HG03280 (cell line): Measurements from ENCODE around the gene PLCB1.

ENCODE experiments used
- ATAC-seq: cut with Tn5 transposase; IDR thresholded peaks from one replicate; pipeline ENCODE4 v1.9.1; 2021; ENCODE audit warnings: mild to moderate bottlenecking, moderate library complexity; ENCODE audit not compliant: unreplicated experiment

Gene PLCB1

DNA sequence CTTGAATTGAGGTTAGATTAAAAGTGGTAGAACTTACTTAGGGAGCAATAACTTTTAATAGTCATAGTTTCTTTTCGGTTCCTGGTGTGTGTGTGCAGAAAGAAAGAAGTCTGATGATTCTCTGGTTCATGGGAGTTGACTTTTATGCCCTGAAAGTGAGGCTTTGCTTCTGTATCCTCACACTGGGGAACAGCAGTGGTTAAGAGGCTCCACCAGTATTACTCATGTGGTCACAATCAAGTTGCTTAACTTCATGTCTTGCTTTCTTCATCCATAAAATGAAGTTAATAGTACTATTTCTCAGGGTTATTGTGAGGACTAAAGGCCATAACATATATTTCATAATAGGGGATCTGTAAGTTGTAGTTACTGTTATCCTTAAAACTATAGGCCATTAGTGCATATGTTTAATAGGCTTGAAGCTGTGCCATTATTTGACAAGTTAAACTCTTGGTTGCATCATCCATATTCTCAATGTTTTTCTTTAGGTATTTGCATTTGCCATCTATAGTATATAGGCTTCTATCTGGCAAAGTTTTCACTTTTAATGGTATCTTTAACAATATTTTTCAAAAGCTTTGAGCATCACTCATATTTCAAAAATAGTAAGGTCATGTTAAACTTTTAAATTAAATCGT is 262.4 kb downstream of the PLCB1 start:
- ATAC-seq = peak; percentile 80

DNA sequence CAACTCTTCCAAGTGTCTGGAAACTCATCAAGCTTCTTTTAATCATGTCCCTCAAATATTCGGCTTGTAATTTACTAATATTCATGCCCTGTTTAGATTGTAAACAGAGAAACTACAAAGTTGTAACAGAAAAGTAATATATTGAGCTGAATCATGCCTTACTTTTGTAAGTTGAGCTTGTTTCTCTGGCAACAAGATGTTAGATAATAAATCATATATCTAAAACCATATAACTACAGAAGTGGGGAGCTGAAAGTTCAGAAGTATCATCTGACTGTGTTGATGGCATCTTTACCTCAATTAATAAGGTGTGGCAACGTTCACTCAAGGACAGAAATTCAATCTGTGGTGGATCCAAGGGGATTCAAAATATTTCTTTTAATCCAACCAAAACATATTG is 263.9 kb downstream of the PLCB1 start:
- no peak for ATAC-seq

DNA sequence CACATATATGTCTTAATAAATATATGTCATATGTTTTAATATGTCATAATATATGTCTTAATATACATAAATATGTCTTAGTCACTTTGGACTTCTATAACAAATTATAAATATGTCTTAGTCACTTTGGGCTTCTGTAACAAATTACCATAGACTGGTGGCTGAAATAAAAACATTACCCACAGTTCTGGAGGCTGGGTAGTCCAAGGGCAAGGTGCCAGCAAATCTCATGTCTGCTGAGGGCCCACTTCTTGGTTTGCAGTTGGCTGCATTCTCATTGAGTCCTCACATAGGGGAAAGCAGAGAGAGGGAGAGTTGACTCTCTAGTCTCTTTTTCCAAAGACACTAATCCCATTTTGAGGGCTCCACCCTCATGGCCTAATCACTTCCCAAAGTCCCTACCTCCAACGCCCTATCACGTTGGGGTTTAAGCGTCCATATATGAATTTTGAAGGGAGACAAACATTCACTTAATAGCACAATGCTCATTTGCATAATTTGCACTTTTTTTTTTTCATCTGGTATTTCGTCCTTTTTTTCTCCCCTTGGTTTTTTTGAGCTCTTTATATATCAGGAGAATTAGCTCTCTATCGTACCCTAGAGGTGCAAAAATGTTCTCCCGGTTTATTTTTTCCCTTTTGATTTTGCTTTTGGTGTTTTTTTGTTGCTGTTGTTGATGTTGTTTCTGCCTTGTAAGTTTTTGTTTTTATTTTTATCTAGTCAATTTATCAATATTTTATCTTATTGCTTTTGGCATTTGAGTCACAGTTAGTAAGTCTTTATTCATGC is 266.4 kb downstream of the PLCB1 start:
- ATAC-seq = no peak

DNA sequence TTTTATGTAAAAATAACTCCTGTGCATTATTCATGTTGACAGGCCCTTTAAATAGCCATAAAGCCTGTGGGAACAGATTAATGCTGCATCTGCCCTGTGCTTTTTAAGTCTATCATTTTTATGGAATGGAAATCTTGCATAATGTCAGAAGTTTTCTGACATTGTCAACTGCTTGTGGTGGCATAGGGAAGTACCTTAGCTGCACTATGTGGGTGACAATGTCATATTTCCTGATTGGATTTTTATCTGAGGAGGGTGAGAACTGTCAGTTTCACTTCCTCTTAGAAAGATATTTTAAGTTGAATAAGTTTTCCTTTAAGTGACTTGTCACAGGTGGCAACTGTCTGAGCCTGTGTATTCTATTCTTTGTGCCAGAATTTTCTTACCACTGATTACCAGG is 267.9 kb downstream of the PLCB1 start:
- peak; percentile 96 for ATAC-seq

DNA sequence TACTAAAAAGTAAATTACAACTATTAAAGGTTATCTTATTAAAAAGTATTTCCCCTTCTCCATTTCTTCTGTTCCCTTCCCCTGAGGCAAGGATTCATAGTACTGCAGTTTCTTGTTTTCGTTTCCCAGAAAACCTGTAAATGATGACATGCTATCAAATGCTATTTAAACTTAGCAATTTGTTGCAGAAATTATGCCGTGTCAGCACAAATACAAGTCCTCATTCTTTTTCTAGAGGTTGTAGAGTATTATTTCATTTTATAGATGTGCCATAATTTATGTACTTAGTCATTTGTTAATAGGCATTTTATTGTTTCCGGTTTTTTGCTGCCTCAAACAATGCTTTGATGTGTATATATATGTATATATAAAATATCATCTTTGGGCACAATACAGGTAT is 268.4 kb downstream of the PLCB1 start:
- ATAC-seq = no peak

DNA sequence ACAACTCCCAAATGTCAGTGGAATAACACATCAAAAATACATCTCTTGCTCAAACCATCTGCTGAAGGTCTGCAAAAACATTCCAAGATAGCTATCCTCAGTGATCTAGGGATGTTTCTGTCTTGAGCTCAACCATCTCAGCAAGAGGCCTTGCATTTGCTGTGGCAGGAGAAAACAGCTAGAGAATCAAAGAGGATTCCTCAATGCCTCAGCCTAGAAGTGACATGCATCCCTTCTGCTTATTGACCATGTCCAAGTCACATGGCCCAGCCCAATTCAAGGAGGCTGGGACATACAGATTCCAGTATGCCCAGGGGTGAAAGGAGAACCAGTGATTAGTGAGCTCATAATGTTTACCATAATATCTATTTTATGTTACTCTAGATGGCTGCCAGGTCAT is 269.5 kb downstream of the PLCB1 start:
- no peak for ATAC-seq

DNA sequence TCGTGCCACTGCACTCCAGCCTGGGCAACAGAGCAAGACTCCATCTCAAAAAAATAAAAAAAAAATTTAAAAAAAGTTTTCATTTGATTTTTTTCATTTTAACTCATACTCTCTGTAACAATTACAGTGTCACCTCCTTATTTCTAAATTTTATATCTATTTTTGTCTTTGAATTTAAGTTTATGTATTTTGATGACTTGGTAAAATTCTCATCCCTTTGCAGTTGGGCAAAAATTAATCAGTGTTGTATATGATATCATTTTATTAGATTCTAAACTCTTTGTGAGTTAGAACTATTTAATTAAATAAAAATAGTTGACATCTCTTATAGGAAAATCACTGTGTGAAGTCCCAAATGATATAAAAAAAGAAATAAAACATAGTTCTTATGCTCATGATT is 270.7 kb downstream of the PLCB1 start:
- no peak for ATAC-seq

DNA sequence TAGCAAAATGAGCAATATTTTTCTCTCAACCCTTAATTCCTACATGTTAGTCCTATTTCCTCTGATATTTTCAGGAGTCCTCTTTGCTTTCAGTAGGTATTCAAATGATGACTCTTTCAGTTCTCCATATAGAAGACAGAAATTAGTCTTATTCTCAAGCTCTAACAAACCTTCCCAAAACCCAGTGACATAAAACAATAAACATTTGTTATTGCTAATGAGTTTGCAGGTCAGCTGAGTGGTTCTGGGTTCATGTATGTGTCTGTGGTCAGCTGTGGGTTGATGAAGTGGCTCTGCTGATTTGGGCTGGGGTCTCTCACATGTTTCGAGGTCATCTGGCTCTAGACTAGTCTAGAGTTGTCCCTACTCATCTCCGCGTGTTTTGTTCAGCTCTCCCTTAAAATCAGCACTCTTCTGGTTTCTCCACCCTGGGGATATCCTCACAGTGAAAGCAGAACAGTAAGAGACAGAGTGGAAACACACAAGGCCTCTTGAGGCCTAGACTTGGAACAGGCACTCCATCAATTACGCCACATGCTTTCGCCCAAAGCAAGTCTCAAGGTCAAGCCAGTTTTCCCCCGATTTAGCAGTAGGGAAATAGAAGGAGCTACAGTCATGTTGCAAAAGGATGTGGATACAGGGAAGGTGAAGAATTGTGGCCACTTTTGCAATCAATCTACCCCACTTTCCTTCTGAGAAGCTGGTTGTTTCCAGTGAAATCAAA is 273.0 kb downstream of the PLCB1 start:
- no peak for ATAC-seq

DNA sequence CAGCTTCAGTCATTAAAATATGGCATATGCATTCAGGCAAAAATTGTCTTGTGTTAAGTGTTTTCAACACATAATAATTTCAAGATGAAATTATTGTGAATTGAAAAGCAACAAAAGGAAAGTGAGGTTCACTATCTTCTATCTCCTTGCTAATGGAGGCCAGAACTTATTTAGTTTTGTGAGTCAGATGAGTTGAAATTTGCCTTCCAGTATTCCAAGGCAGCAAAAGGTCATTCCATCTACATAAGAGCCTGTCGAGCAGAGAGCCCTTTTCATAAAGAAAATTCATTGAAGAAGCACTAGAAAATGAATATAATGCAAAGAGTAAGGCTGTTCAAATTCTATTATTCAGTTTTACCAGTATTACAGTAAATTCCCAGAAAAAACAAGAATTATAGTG is 274.3 kb downstream of the PLCB1 start:
- no peak for ATAC-seq

DNA sequence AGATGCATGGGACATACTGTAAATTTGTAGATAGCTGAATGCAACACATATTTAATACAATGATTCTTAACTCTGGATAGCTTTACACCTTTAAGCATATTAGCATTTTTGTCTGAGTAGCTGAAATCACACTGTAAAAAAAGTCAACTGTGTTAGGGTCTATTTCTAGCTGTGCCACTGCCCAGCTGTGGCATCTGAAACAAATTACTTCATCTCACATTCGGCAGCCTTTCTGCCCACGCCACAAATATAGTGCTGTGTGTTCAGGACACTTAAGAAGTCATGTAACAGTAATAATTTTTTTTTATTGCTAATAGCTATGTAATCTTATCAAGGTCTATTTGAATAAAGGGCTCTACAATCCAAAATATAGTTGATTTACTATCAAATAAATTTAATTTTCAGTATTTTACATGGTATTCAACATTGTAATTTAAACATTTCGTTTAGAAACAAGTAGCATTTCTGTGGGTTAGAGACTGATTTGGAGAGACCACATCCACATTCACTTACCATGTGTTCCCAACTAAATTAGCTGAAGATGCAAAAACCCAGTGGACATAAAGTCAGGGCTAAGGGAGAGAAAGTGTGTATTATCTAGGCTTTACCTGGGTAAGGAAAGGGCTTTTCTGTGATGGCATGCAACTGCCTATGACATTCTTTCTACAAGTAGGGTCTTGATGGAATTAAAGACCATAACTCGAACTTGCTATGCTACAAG is 276.7 kb downstream of the PLCB1 start:
- no peak for ATAC-seq

DNA sequence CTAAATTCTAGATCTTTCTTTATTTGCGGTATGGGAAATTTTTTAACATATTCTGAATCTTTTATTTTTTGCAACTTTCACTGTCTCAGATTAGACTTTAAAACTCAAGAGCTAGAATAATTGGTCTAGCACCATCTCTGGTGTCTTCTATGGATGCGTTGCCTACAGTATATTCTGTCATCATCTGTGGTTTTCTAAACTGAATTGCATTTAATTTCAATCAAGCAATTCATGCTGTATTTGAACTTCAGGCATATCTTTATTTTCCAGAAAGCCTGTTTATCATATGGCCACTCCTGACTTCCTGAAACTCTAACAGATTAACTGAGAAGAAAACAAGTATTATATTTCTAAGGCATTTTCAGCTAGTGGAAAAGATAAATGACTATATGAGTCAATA is 281.6 kb downstream of the PLCB1 start:
- no peak for ATAC-seq

DNA sequence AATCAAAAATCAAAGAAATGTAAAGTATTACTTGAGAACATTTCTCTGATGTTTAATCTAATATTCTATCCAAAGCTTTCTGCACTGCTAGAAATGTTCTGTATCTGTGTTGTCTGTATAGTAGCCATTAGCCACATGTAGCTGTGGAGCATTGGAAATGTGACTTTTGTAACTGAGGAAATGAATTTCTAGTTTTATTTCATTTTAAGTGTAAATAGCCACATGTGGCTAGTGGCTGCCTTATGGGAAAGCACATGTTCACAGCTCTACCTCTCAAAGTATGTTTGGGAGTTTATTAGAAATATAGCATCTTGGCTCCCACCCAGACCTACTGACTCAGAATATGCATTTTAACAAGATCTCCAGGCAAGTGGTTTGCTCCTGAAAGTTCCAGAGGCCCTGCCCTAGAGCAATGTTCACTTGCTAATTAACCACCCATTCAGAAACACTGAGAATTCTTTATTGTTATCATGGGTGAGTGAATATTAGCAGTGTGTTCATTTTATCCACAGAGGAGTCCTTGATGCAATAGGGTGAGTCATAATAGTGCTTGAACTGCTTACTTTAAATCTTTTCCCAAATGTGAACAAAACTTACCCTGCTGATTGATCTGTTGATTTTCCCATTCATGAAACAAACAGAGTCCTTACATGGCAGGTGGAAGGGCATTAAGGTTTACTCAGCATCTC is 282.7 kb downstream of the PLCB1 start:
- no peak for ATAC-seq

DNA sequence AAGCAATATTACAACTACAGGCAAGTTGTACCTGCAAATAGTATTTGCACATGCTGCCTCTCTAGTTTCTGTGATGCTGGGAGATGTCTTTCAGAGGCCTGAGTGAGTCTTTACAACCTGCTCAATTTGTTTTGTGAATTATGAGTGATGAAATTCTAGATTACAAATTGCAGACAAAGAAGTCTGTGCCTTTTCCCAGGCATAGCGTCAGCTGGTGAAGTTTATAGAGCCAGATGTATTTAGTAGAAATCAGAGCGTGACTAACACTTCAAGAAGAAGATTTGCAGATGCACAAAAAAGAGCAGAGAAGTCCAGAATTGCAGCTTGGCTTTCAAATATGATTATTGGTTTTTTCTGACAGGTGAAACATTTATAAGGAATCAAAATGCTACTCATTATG is 289.9 kb downstream of the PLCB1 start:
- no peak for ATAC-seq

DNA sequence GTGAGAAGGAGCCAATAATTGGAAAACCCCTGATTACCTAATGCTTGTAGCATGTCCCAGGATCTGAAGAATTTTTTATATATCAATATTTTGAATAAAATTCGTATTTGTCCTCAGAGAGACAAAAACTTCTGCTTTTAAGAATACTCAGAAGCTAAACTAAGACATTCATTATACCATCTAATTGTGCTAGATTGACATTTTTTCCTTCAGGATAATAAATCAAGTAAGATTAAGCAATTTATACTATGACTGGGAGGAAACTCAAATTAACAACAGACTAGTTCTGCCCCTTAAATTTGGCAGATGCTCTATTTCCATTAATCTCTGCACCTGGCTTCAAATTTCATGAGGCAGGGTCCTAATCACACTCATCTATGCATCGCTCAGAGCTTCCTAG is 291.4 kb downstream of the PLCB1 start:
- no peak for ATAC-seq

DNA sequence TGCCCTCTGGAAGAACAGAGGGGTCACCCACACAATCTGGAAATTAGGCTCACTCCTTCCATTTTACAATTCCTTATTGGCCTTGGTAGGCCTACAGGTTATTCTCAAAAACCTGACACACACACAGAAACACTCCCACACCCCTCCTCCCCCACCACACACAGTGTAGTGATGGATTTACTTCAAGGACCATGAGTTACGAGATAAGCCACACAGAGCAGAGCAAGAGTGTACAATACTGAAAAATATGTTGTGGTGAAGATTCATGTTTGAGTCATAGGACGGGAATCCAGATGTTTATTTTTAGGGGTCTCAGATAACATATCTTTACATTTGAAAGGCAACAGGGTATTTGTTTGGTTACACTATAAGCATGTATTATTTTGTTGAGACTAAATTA is 291.9 kb downstream of the PLCB1 start:
- no peak for ATAC-seq

DNA sequence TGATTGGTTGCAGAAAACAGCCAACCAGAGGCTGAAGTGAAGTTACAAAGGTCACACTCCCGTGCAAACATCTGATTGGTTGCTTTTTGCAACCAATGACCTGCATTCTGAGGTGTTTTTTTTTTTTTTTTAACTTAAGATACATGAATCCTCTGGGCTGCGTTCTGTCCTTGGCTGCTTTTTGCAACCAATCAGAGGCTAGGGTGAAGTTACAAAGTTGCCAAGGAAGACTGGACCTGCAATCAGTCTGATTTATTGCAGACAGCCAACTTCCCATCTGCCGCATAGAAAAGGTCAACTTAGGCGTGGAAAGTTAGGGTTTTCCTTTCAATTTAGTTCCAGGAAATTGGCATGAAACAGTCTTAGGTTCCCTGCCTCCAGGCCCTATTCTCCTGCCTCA is 292.9 kb downstream of the PLCB1 start:
- ATAC-seq = no peak

DNA sequence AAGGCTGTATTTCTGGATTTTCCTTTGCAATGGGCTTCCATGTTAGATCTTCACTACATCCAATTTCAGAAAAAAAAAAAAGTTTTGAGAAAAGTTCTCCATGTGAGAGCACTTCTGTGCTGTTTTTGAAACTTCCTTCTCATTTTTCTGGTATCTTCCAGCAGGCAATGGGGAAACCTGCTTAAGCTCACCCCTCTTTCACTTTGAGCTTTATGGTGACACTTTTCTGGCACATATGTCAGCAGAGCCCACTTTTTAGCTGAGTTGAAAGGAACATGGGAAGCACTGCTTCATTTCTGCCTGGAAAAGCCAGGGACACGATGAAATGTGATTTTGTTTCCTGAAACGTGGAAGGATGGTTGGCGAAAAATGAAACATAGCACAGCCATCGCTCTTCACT is 293.7 kb downstream of the PLCB1 start:
- no peak for ATAC-seq

DNA sequence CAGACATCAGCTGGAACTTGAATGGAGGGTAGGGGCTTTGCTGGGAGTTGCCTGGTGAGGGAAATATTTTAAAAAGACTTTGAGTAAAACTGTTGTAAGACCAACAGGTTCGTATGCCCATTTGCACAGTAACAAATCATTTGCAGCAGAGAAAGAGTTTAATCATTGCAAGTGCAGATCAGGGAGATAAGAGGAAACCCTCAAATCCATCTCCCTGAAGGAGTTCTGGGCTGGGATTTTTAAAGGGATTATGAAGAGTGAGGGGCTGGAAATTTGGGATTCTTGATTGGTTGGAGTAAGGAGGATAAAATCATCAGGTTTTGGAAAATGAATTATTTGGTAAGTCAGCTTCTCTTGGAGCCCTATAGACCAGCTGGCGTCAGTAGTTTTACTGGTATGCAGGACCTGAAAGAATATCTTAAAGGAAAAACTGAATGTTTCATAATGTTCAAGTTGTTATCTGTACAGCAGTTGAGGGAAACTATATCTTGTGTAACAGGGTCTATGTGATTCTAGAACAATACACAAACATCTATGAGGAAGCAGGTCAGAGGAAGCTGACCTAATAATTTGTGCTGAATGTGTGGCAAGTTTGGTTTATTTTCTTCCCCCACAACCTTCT is 295.5 kb downstream of the PLCB1 start:
- no peak for ATAC-seq

DNA sequence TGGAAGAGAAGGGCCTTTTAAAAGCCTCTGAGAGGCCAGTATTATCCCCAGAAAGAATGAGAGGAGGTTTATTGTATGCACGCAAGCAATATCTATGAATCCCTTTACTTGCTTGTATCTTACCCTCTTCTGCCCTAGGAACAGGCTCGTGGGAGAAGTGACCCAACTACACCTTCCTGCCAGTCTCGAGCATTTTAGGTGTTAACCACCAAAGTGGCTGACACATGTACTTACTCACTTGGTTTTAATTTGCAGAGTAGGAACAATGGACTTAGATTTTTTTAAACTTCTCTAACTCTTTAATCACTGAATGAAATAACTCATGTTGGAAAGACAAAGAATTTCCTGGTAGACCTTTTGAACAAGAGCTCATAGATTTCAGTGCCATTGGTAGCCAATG is 296.9 kb downstream of the PLCB1 start:
- no peak for ATAC-seq
